Nephron (organoid): ENCODE data around the gene TTC24.

Experiments used
- H3K27ac Mint-ChIP-seq, 3 experiments: 2 replicates each; pipeline ENCODE4 v1.8.0; 2020; ENCODE audit warnings: mixed read lengths in 3 of 3, mild to moderate bottlenecking in 2 of 3, moderate library complexity in 1 of 3
- H3K27me3 Mint-ChIP-seq: 2 replicates; pipeline ENCODE4 v1.8.0; 2021; ENCODE audit warnings: low read depth, mild to moderate bottlenecking, moderate library complexity, mixed read lengths
- H3K36me3 Mint-ChIP-seq: 2 replicates; pipeline ENCODE4 v1.8.0; 2020; ENCODE audit warnings: low read depth, mixed read lengths
- H3K4me1 Mint-ChIP-seq: 2 replicates; pipeline ENCODE4 v1.8.0; 2020; ENCODE audit warnings: mixed read lengths
- H3K4me3 Mint-ChIP-seq, 3 experiments: 2 replicates each; pipeline ENCODE4 v1.8.0; 2020; ENCODE audit warnings: mild to moderate bottlenecking in 3 of 3, mixed read lengths in 3 of 3, moderate library complexity in 2 of 3
- H3K9me3 Mint-ChIP-seq: 2 replicates; pipeline ENCODE4 v1.8.0; 2020; ENCODE audit warnings: mixed read lengths
- CTCF ChIP-seq, 3 experiments: fragments of 200-600 bp; sonication (generic); IDR thresholded peaks; one replicate each; pipeline ENCODE4 v1.5.0; 2021; ENCODE audit warnings: antibody characterized with exemption in 3 of 3; ENCODE audit not compliant: unreplicated experiment in 3 of 3

The TTC24 gene

GRCh38 chr1:156579472-156579871, at the start of gene TTC24:
Gene TTC24, plus strand, starts transcription at chr1:156579723. Its CDS starts 1,642 bp downstream, at chr1:156581365.
- Mint-ChIP-seq H3K36me3 (no peaks in the 10 kb centered on the region), H3K9me3 (no peaks in the 10 kb centered on the region)

GRCh38 chr1:156530006-156530405, 49.5 kb upstream of the TTC24 start:
- no peak for TF ChIP-seq CTCF (IDR thresholded peaks at IDR 0.05; ENCODE audit: unreplicated experiment in 3 of 3)
- H3K4me1 Mint-ChIP-seq: peaks cover 16% of the 10 kb centered on the region
- H3K4me3 Mint-ChIP-seq: no peak overlapping the region
- H3K27me3 Mint-ChIP-seq: no peaks in the 10 kb centered on the region
- no peak overlapping the region for H3K27ac Mint-ChIP-seq
- H3K36me3 Mint-ChIP-seq: peaks cover 50% of the 10 kb centered on the region
- no peaks in the 10 kb centered on the region for H3K9me3 Mint-ChIP-seq

More at GRCh38 chr1:156579472-156579871, at the start of gene TTC24:
- Mint-ChIP-seq H3K4me3 (no peak within 1 kb of the TSS), H3K27ac (no peak within 1 kb of the TSS), H3K4me1 (peaks cover 9% of the 10 kb centered on the region), H3K27me3 (peaks cover 8% of the 10 kb centered on the region)
- no peak for TF ChIP-seq CTCF (IDR thresholded peaks at IDR 0.05; ENCODE audit: unreplicated experiment in 3 of 3)

- Mint-ChIP-seq H3K4me3 (no peak overlapping the region), H3K27ac (no peak overlapping the region)
Observed at GRCh38 chr1:156532374-156532773, 47.1 kb upstream of the TTC24 start.

GRCh38 chr1:156533568-156534220, 45.8 kb upstream of the TTC24 start:
- H3K4me1 Mint-ChIP-seq: no peaks in the 10 kb centered on the region
- peaks cover 51% of the 10 kb centered on the region for H3K36me3 Mint-ChIP-seq
- no peaks in the 10 kb centered on the region for H3K27me3 Mint-ChIP-seq
- no peaks in the 10 kb centered on the region for H3K9me3 Mint-ChIP-seq
- TF ChIP-seq CTCF (IDR thresholded peaks at IDR 0.05; ENCODE audit: unreplicated experiment in 3 of 3): no peak
- no peak overlapping the region for H3K27ac Mint-ChIP-seq
- H3K4me3 Mint-ChIP-seq: no peak overlapping the region

More at GRCh38 chr1:156532374-156532773, 47.1 kb upstream of the TTC24 start:
- Mint-ChIP-seq H3K36me3 (peaks cover 57% of the 10 kb centered on the region), H3K27me3 (no peaks in the 10 kb centered on the region), H3K4me1 (no peaks in the 10 kb centered on the region), H3K9me3 (no peaks in the 10 kb centered on the region)
- TF ChIP-seq CTCF (IDR thresholded peaks at IDR 0.05; ENCODE audit: unreplicated experiment in 3 of 3): no peak

GRCh38 chr1:156534424-156535060, 45.0 kb upstream of the TTC24 start:
- Mint-ChIP-seq H3K4me3 (no peak overlapping the region), H3K9me3 (no peaks in the 10 kb centered on the region), H3K4me1 (no peaks in the 10 kb centered on the region), H3K27me3 (no peaks in the 10 kb centered on the region), H3K36me3 (peaks cover 52% of the 10 kb centered on the region), H3K27ac (no peak overlapping the region)
- TF ChIP-seq CTCF (IDR thresholded peaks at IDR 0.05; ENCODE audit: unreplicated experiment in 3 of 3): no peak

GRCh38 chr1:156537027-156537426, 42.5 kb upstream of the TTC24 start:
- Mint-ChIP-seq H3K36me3 (peaks cover 52% of the 10 kb centered on the region), H3K4me1 (no peaks in the 10 kb centered on the region), H3K4me3 (no peak overlapping the region), H3K27me3 (peaks cover 3% of the 10 kb centered on the region), H3K27ac (no peak overlapping the region), H3K9me3 (no peaks in the 10 kb centered on the region)
- TF ChIP-seq CTCF (IDR thresholded peaks at IDR 0.05; ENCODE audit: unreplicated experiment in 3 of 3): no peak
